ENCODE data around the gene PKP3. TPM values are rescaled to one million over a fixed set of nuclear protein-coding genes. Genes with fewer than 3 reads are reported as not detected.

Gene PKP3
- polyA plus RNA-seq, 2 of the 4 experiments (the other 2 are of a cell fraction) = 12.1 to 25.9 TPM

DNA sequence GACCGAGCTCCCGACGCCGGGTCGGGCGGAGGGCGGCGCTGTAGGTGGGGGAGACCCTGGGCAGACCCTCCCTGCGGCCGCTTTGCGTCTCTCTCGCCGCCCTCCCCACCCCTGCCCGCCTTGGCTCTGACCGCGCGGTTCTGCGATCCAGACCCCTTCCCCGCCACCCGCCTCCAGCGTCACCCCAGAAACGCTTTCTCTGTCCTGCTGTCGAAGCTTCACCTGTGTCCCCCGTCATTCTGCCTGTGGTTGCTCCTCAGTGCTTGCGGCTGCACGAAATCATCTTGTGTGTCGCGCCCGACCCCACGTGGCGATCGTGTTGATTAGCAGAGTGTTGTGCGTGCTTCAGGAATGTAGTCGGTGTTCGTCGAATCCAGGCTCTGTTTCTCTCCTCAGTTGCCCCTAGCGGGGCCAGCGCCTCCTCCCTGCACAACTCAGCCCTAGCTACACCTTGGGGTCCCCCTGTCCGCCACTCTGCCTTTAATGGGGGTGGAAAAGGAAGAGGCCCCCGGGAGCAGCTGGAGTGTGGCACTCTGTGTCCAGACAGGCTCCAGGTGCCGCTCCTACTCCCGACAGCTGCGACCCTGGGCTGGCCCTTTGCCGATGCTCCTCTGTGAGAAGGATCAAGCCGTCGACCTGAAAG is 56.9 kb downstream of the PKP3 start (continued):
- TF ChIP-seq, protein P1, sequence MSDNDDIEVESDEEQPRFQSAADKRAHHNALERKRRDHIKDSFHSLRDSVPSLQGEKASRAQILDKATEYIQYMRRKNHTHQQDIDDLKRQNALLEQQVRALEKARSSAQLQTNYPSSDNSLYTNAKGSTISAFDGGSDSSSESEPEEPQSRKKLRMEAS (IDR thresholded peaks at IDR 0.05) = peak; percentile 84
- no peak for TF ChIP-seq HEYL (CRISPR knock-in tag; IDR thresholded peaks at IDR 0.05)
- TF ChIP-seq MAFK (IDR thresholded peaks at IDR 0.05; ENCODE audit: partially characterized antibody) = no peak

DNA sequence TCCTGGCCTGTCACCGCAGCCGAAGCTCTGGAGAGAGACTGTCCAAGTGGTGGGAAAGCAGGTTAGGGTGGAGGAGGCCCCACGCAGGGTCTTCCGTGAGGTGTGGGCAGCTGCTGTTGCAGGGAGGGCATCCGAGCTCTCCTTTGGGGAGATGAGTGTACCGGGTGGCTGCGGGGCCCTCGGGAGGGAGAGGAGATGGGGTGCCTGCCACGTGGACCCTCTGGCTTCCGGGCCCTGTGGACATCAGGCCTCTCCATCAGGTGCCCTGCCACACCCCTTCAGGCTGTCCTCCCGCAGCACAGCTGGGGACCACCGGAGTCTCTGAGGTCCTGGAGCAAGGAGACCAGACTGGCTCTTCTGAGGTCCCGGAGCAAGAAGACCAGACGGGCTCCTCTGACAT is 57.7 kb downstream of the PKP3 start:
- POLR2A ChIA-PET = interaction anchor here (0.6 kb wide), 1 partner anchor 60 kb away, joined by 3 read pairs; no protein-coding TSS in a partner anchor
- TF ChIP-seq HOXB13 (CRISPR knock-in tag; IDR thresholded peaks at IDR 0.05; ENCODE audit: low read depth) (no peak), HDAC2 (IDR thresholded peaks at IDR 0.05) (no peak), TFCP2L1 (CRISPR knock-in tag; IDR thresholded peaks at IDR 0.05) (no peak), KDM1A (IDR thresholded peaks at IDR 0.05; ENCODE audit: low read depth) (no peak), POLR2A (IDR thresholded peaks at IDR 0.05; ENCODE audit: low read length) (no peak), BHLHE40 (IDR thresholded peaks at IDR 0.05; ENCODE audit: low read depth, low read length) (no peak), ZFP36 (IDR thresholded peaks at IDR 0.05; ENCODE audit: borderline replicate concordance, partially characterized antibody) (no peak), ZSCAN20 (CRISPR knock-in tag; IDR thresholded peaks at IDR 0.05) (no peak), HEYL (CRISPR knock-in tag; IDR thresholded peaks at IDR 0.05) (no peak)
- TF ChIP-seq, protein P2, sequence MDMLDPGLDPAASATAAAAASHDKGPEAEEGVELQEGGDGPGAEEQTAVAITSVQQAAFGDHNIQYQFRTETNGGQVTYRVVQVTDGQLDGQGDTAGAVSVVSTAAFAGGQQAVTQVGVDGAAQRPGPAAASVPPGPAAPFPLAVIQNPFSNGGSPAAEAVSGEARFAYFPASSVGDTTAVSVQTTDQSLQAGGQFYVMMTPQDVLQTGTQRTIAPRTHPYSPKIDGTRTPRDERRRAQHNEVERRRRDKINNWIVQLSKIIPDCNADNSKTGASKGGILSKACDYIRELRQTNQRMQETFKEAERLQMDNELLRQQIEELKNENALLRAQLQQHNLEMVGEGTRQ (IDR thresholded peaks at IDR 0.05) = no peak
- TF ChIP-seq, protein P3, sequence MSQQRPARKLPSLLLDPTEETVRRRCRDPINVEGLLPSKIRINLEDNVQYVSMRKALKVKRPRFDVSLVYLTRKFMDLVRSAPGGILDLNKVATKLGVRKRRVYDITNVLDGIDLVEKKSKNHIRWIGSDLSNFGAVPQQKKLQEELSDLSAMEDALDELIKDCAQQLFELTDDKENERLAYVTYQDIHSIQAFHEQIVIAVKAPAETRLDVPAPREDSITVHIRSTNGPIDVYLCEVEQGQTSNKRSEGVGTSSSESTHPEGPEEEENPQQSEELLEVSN (IDR thresholded peaks at IDR 0.05; ENCODE audit: borderline replicate concordance, low read depth) = no peak
- TF ChIP-seq, protein P1 (IDR thresholded peaks at IDR 0.05) = no peak
- TF ChIP-seq, protein P4, sequence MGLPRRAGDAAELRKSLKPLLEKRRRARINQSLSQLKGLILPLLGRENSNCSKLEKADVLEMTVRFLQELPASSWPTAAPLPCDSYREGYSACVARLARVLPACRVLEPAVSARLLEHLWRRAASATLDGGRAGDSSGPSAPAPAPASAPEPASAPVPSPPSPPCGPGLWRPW (IDR thresholded peaks at IDR 0.05) = no peak
- TF ChIP-seq, protein P5, sequence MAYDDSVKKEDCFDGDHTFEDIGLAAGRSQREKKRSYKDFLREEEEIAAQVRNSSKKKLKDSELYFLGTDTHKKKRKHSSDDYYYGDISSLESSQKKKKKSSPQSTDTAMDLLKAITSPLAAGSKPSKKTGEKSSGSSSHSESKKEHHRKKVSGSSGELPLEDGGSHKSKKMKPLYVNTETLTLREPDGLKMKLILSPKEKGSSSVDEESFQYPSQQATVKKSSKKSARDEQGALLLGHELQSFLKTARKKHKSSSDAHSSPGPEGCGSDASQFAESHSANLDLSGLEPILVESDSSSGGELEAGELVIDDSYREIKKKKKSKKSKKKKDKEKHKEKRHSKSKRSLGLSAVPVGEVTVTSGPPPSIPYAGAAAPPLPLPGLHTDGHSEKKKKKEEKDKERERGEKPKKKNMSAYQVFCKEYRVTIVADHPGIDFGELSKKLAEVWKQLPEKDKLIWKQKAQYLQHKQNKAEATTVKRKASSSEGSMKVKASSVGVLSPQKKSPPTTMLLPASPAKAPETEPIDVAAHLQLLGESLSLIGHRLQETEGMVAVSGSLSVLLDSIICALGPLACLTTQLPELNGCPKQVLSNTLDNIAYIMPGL (CRISPR knock-in tag; IDR thresholded peaks at IDR 0.05; ENCODE audit: borderline replicate concordance) = no peak
- no peak for DNase-seq (ENCODE audit: low read depth in 1 of 2, low spot score in 1 of 2)
- FAIRE-seq = no peak
- ATAC-seq = no peak
- 87% methylated on average over 13 of the region's 14 CpGs for WGBS (ENCODE audit: missing lambda C conversion rate)
- Histone ChIP-seq H3K4me3 (no peak overlapping the region; the same call in 2 of the 3 replicates), H3K4me1 (peaks cover 18% of the 10 kb centered on the region), H3K27ac (peak overlapping the region in 1 of 2 experiments; percentile 93; a peak in 2 of 6 replicates), H3K9me3 (no peaks in the 10 kb centered on the region), H3K4me2 (peak overlapping the region; percentile 84)
- CTCF ChIA-PET = interaction anchor here (0.8 to 8.4 kb wide), 10 partner anchors 12 to 233 kb away, joined by 3 to 112 read pairs (median 4); no protein-coding TSS in a partner anchor

DNA sequence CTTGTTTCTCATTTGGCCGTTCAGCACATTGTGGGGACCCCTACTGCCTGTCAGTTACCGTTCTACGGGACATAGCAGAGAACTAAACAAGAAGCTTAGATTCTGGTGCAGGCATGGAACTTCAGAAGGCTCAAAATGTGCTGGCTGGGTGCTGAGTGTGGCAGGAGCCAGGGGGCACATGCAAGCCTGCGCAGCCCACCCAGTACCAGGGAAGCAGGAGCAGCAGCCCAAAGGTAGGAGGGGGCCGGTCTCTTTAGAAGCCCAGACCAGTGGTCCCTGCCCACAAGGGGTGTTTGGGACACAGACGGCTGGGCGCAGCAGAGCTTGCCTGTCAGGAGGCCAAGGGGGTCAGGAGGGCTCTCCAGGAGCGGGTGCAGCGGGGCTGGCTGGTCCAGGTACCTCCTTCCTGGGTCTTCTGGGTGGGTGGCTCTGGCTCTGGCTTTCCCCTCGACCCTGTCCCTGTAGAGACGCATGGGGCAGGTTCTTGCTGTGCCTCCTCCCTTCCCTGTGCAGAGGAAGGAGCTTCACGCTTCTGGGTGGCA is 58.3 kb downstream of the PKP3 start:
- DNase-seq (ENCODE audit: low read depth in 1 of 2, low spot score in 1 of 2) (no peak), FAIRE-seq (no peak), ATAC-seq (no peak)
- H3K4me3 ChIP-seq = no peak overlapping the region
- POLR2A ChIA-PET = no interaction called here
- no peaks in the 10 kb centered on the region for H3K9me3 ChIP-seq
- WGBS (ENCODE audit: missing lambda C conversion rate) = 97% methylated on average over 8 of the region's 12 CpGs
- H3K4me1 ChIP-seq = peaks cover 18% of the 10 kb centered on the region
- CTCF ChIA-PET = interaction anchor here (1.0 to 8.4 kb wide), 8 partner anchors 12 to 73 kb away, joined by 3 to 112 read pairs (median 4); no protein-coding TSS in a partner anchor
- no peak overlapping the region for H3K4me2 ChIP-seq
- no peak overlapping the region for H3K27ac ChIP-seq
- TF ChIP-seq, protein P2 (IDR thresholded peaks at IDR 0.05) = no peak
- TF ChIP-seq NR3C1 (IDR thresholded peaks at IDR 0.05) (no peak), BHLHE40 (IDR thresholded peaks at IDR 0.05; ENCODE audit: low read depth, low read length) (no peak), CBX2 (IDR thresholded peaks at IDR 0.05; ENCODE audit: borderline replicate concordance, low read depth) (no peak), MYC (IDR thresholded peaks at IDR 0.05; ENCODE audit: borderline replicate concordance, low read length) (no peak), KDM5A (IDR thresholded peaks at IDR 0.05) (no peak), RFX5 (IDR thresholded peaks at IDR 0.05) (no peak), NFE2L2 (conservative IDR thresholded peaks at IDR 0.05; ENCODE audit: low read length) (no peak), EHF (CRISPR knock-in tag; IDR thresholded peaks at IDR 0.05) (no peak), TP53 (CRISPR knock-in tag; IDR thresholded peaks at IDR 0.05) (no peak), CEBPB (IDR thresholded peaks at IDR 0.05) (no peak), HOXB13 (CRISPR knock-in tag; IDR thresholded peaks at IDR 0.05; ENCODE audit: low read depth) (no peak), KDM1A (IDR thresholded peaks at IDR 0.05; ENCODE audit: low read depth) (no peak)
- TF ChIP-seq, protein P6, sequence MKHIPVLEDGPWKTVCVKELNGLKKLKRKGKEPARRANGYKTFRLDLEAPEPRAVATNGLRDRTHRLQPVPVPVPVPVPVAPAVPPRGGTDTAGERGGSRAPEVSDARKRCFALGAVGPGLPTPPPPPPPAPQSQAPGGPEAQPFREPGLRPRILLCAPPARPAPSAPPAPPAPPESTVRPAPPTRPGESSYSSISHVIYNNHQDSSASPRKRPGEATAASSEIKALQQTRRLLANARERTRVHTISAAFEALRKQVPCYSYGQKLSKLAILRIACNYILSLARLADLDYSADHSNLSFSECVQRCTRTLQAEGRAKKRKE (CRISPR knock-in tag; IDR thresholded peaks at IDR 0.05; ENCODE audit: low read depth) = no peak
- TF ChIP-seq, protein P7, sequence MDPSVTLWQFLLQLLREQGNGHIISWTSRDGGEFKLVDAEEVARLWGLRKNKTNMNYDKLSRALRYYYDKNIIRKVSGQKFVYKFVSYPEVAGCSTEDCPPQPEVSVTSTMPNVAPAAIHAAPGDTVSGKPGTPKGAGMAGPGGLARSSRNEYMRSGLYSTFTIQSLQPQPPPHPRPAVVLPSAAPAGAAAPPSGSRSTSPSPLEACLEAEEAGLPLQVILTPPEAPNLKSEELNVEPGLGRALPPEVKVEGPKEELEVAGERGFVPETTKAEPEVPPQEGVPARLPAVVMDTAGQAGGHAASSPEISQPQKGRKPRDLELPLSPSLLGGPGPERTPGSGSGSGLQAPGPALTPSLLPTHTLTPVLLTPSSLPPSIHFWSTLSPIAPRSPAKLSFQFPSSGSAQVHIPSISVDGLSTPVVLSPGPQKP (IDR thresholded peaks at IDR 0.05; ENCODE audit: low read depth, low read length) = no peak
- TF ChIP-seq, protein P3 (IDR thresholded peaks at IDR 0.05; ENCODE audit: borderline replicate concordance, low read depth) = no peak
